ENCODE results near the gene CLDN7. TPM values are rescaled to one million over a fixed set of nuclear protein-coding genes. Genes with fewer than 3 reads are reported as not detected.
A peak's percentile ranks its signal among the peaks of the same experiment; 100 is the strongest.

CLDN7 gene
- total RNA-seq (2014; rRNA removed) (147 and 180 TPM in 2 replicates), Bru-seq, nascent RNA (percentile 80 among the genes with signal in this experiment), BruChase-seq, experiment 1, labeled RNA remaining after a 6-hour chase (percentile 96 among the genes with signal in this experiment), BruChase-seq, experiment 2, labeled RNA remaining after a 2-hour chase (percentile 88 among the genes with signal in this experiment)
- long read RNA-seq, transcript CLDN7-207 (3 exons, 485 nt), result minor isoform, 10 of 70 reads
- long read RNA-seq, transcript CLDN7-201 (4 exons, 1,542 nt), result major isoform, 48 of 70 reads
- long read RNA-seq, partial matches to known transcripts, result 2 of 70 reads
- long read RNA-seq, other reads (novel, unspliced or antisense), result 9 of 70 reads

GRCh38 chr17:7262192-7262934, at the start of gene CLDN7:
Gene CLDN7, minus strand, starts transcription at chr17:7262478. Its CDS starts 435 bp downstream, at chr17:7262043.
- no TSS peak for BruUV-seq (replicated peaks)
- H3K4me3 ChIP-seq (ENCODE audit: low read length), result peak within 1 kb of the TSS; percentile 97
- H3K27ac ChIP-seq (ENCODE audit: low read length), result peak within 1 kb of the TSS; percentile 93
- H3K4me1 ChIP-seq (ENCODE audit: insufficient read depth, low read length), result peaks cover 27% of the 10 kb centered on the region
- H4K20me1 ChIP-seq (ENCODE audit: low read length), result peaks cover 14% of the 10 kb centered on the region; the same call in 1 of the 2 replicates
- H2AFZ ChIP-seq (ENCODE audit: low read length), result peak within 1 kb of the TSS; percentile 65
- no peaks in the 10 kb centered on the region for H3F3A ChIP-seq (ENCODE audit: low read length, unreplicated experiment)
- H3K9me3 ChIP-seq (ENCODE audit: low read length), result no peaks in the 10 kb centered on the region
- peaks cover 4% of the 10 kb centered on the region; the same call in 1 of the 2 replicates for H3K36me3 ChIP-seq (ENCODE audit: low read depth, low read length)
- peak; percentile 85 for DNase-seq
- H3K9me2 ChIP-seq (replicated peaks; ENCODE audit: low read length), result no peaks in the 10 kb centered on the region
- H3K79me2 ChIP-seq (ENCODE audit: low read length), result peaks cover 45% of the 10 kb centered on the region
- ATAC-seq, result peak; percentile 37
- H3K4me2 ChIP-seq (ENCODE audit: low read length), result peak within 1 kb of the TSS; percentile 96
- H3K9ac ChIP-seq (ENCODE audit: low read length), result peak within 1 kb of the TSS; percentile 93
- TF ChIP-seq EZH2 (IDR thresholded peaks at IDR 0.05; ENCODE audit: low read length, unreplicated experiment) (no peak), CTCF (conservative IDR thresholded peaks at IDR 0.05; ENCODE audit: low read depth, low read length) (0 out of 2 replicates have a peak, but pooled peaks have one; percentile 29), EZH2phosphoT487 (IDR thresholded peaks at IDR 0.05; ENCODE audit: borderline replicate concordance, low read length) (no peak)
- intact Hi-C loops (cut with micrococcal nuclease), result loop anchor here (1.0 to 5.0 kb wide), 2 partner anchors 10 to 220 kb away; partner anchors contain the start of genes ELP5, POLR2A and SLC35G6
- no peaks in the 10 kb centered on the region for H3K27me3 ChIP-seq (ENCODE audit: low read length)
- ChIA-PET CTCF (no interaction called here), POLR2A (ENCODE audit: unreplicated experiment) (no interaction called here)

- no peak overlapping the region for H3K9ac ChIP-seq (ENCODE audit: low read length)
- TF ChIP-seq CTCF (conservative IDR thresholded peaks at IDR 0.05; ENCODE audit: low read depth, low read length) (no peak), EZH2 (IDR thresholded peaks at IDR 0.05; ENCODE audit: low read length, unreplicated experiment) (no peak), EZH2phosphoT487 (IDR thresholded peaks at IDR 0.05; ENCODE audit: borderline replicate concordance, low read length) (no peak)
- no peaks in the 10 kb centered on the region for H3K27me3 ChIP-seq (ENCODE audit: low read length)
- H3K4me1 ChIP-seq (ENCODE audit: insufficient read depth, low read length), result peaks cover 29% of the 10 kb centered on the region; the same call in 1 of the 2 replicates
- CTCF ChIA-PET, result no interaction called here
- no peak overlapping the region for H2AFZ ChIP-seq (ENCODE audit: low read length)
- no peak overlapping the region for H3K4me3 ChIP-seq (ENCODE audit: low read length)
- peaks cover 35% of the 10 kb centered on the region for H3K36me3 ChIP-seq (ENCODE audit: low read depth, low read length)
- 0 out of 2 replicates have a peak overlapping the region, but pooled peaks have one; percentile 93 for H3K4me2 ChIP-seq (ENCODE audit: low read length)
- H3K9me3 ChIP-seq (ENCODE audit: low read length), result no peaks in the 10 kb centered on the region
- H3K9me2 ChIP-seq (replicated peaks; ENCODE audit: low read length), result no peaks in the 10 kb centered on the region
- intact Hi-C loops (cut with micrococcal nuclease), result no loop called here
- no peak overlapping the region for H3K27ac ChIP-seq (ENCODE audit: low read length)
- BruUV-seq (replicated peaks), result no TSS peak
- peaks cover 43% of the 10 kb centered on the region for H4K20me1 ChIP-seq (ENCODE audit: low read length)
- H3K79me2 ChIP-seq (ENCODE audit: low read length), result peaks cover 51% of the 10 kb centered on the region
- no peak for ATAC-seq
- no peak for DNase-seq
- POLR2A ChIA-PET (ENCODE audit: unreplicated experiment), result no interaction called here
- peaks cover 12% of the 10 kb centered on the region for H3F3A ChIP-seq (ENCODE audit: low read length, unreplicated experiment)
These were observed 48.9 kb upstream of the CLDN7 start for GRCh38 chr17:7311110-7311705.
